H1 (cell line): ENCODE results near the gene TMEM203. TPM values are rescaled to one million over a fixed set of nuclear protein-coding genes. Genes with fewer than 3 reads are reported as not detected.

Experiments used
- CHD7 ChIP-seq: fragments of 300-600 bp; sonication (generic); IDR thresholded peaks from 2 replicates; pipeline ENCODE4 v1.7.1; 2012; ENCODE audit warnings: low read length, moderate library complexity, mild to moderate bottlenecking, inconsistent platforms; ENCODE audit not compliant: insufficient replicate concordance
- EGR1 ChIP-seq: IDR thresholded peaks from 2 replicates; pipeline ENCODE4 v1.6.1; 2011; ENCODE audit warnings: low read depth, low read length, borderline replicate concordance
- MAFK ChIP-seq: IDR thresholded peaks from 2 replicates; pipeline ENCODE4 v1.6.1; 2012; ENCODE audit warnings: low read depth, mild to moderate bottlenecking, improper control_type of control experiment, low read length
- POLR2AphosphoS5 ChIP-seq: IDR thresholded peaks from 2 replicates; pipeline ENCODE4 v1.6.1; 2011; ENCODE audit warnings: low read depth, low read length
- TAF1 ChIP-seq: IDR thresholded peaks from 2 replicates; pipeline ENCODE4 v1.6.1; 2011; ENCODE audit warnings: mild to moderate bottlenecking, low read depth, low read length
- TAF7 ChIP-seq: optimal IDR thresholded peaks from 2 replicates; pipeline ENCODE3; 2011; ENCODE audit warnings: low read depth, mild to moderate bottlenecking, inconsistent platforms, low read length, moderate library complexity, borderline replicate concordance
- TEAD4 ChIP-seq: IDR thresholded peaks from 2 replicates; pipeline ENCODE4 v1.6.1; 2012; ENCODE audit warnings: low read depth, low read length, inconsistent platforms, mixed read lengths
- polyA plus RNA-seq, 7 experiments: library from polyadenylated mRNA; depleted of rRNA in 3 of 7; stranded (reverse) in 5 of 7; unstranded in 2 of 7; fragments of >200 nt in 5 of 7; fragments of 200-250 nt in 2 of 7; gene quantifications; 1 replicate in 5 of 7; 2 replicates in 1 of 7; 4 replicates in 1 of 7; pipeline versions ENCODE4 v1.2.1 to v1.2.3, GENCODE V29; 2011 to 2013; ENCODE audit warnings: missing spikeins in 2 of 7, mixed read lengths in 2 of 7
- total RNA-seq: library from RNA; stranded (reverse); fragmentation: NEBNext Ultra II Directional; extraction: Animal tissue kit (Norgen Biotek cat#: 25700); gene quantifications from 2 replicates; pipeline ENCODE4 v1.2.1, GENCODE V29; 2021

The TMEM203 gene
- total and polyA plus RNA-seq, 2 of the 8 experiments (the other 6 are each of a cell fraction or from before 2014, with no cell fraction given), result 44.1 to 57.1 TPM

- TF ChIP-seq CHD7, result no peak
- no peak for TF ChIP-seq EGR1
- no peak for TF ChIP-seq TAF1
- TF ChIP-seq MAFK, result no peak
- TF ChIP-seq TAF7, result no peak
- TF ChIP-seq TEAD4, result no peak
- TF ChIP-seq POLR2AphosphoS5, result no peak
Observed at GRCh38 chr9:137218754-137219271, 13.4 kb upstream of the TMEM203 start (continued).
